Endothelial cell (in vitro differentiated cells): Measurements from ENCODE around the gene VSIG10L. TPM values are rescaled to one million over a fixed set of nuclear protein-coding genes. Genes with fewer than 3 reads are reported as not detected.

Source experiments
- DNase-seq: peaks from one replicate; pipeline ENCODE4 v3.0.0; 2021; ENCODE audit warnings: low spot score
- H3K27ac Mint-ChIP-seq: one replicate; pipeline ENCODE4 v1.8.0; 2021; ENCODE audit warnings: mixed read lengths, inconsistent platforms; ENCODE audit not compliant: unreplicated experiment
- H3K27me3 Mint-ChIP-seq: one replicate; pipeline ENCODE4 v1.8.0; 2021; ENCODE audit warnings: mild to moderate bottlenecking, moderate library complexity, mixed read lengths, inconsistent platforms; ENCODE audit not compliant: unreplicated experiment
- H3K36me3 Mint-ChIP-seq: one replicate; pipeline ENCODE4 v1.8.0; 2021; ENCODE audit warnings: mild to moderate bottlenecking, low read depth, mixed read lengths, inconsistent platforms; ENCODE audit not compliant: unreplicated experiment
- H3K4me1 Mint-ChIP-seq: one replicate; pipeline ENCODE4 v1.8.0; 2021; ENCODE audit warnings: mild to moderate bottlenecking, mixed read lengths, inconsistent platforms; ENCODE audit not compliant: unreplicated experiment
- H3K4me3 Mint-ChIP-seq: one replicate; pipeline ENCODE4 v1.8.0; 2021; ENCODE audit warnings: mild to moderate bottlenecking, mixed read lengths, inconsistent platforms; ENCODE audit not compliant: unreplicated experiment
- H3K9me3 Mint-ChIP-seq: one replicate; pipeline ENCODE4 v1.8.0; 2021; ENCODE audit warnings: mixed read lengths, inconsistent platforms; ENCODE audit not compliant: unreplicated experiment
- CTCF ChIP-seq: fragments of 200-600 bp; sonication (generic); IDR thresholded peaks from one replicate; pipeline ENCODE4 v1.5.0; 2021; ENCODE audit warnings: antibody characterized with exemption; ENCODE audit not compliant: unreplicated experiment
- total RNA-seq: library from RNA; stranded (reverse); fragmentation: NEBNext Ultra II Directional; extraction: Animal tissue kit (Norgen Biotek cat#: 25700); gene quantifications from one replicate; pipeline ENCODE4 v1.2.1, GENCODE V29; 2021; ENCODE audit not compliant: unreplicated experiment

The VSIG10L gene
- total RNA-seq, 1 donor from 2014 or later, result 5.9 TPM

- Mint-ChIP-seq H3K9me3 (no peaks in the 10 kb centered on the region), H3K27me3 (peaks cover 8% of the 10 kb centered on the region), H3K27ac (no peak overlapping the region), H3K4me3 (no peak overlapping the region), H3K36me3 (peaks cover 11% of the 10 kb centered on the region), H3K4me1 (peaks cover 12% of the 10 kb centered on the region)
- TF ChIP-seq CTCF, result no peak
- DNase-seq, result no peak
Observed at GRCh38 chr19:51352783-51353360, 10.9 kb upstream of the VSIG10L start.

GRCh38 chr19:51351266-51351990 is 9.5 kb upstream of the VSIG10L start:
- Mint-ChIP-seq H3K4me1 (peaks cover 12% of the 10 kb centered on the region), H3K9me3 (no peaks in the 10 kb centered on the region), H3K27me3 (peaks cover 8% of the 10 kb centered on the region), H3K27ac (no peak overlapping the region), H3K36me3 (peaks cover 11% of the 10 kb centered on the region), H3K4me3 (peak overlapping the region; percentile 40)
- DNase-seq, result no peak
- TF ChIP-seq CTCF, result no peak

- peaks cover 10% of the 10 kb centered on the region for H3K27me3 Mint-ChIP-seq
- no peak for DNase-seq
- H3K27ac Mint-ChIP-seq, result no peak overlapping the region
- no peak overlapping the region for H3K4me3 Mint-ChIP-seq
- peaks cover 7% of the 10 kb centered on the region for H3K4me1 Mint-ChIP-seq
- H3K9me3 Mint-ChIP-seq, result no peaks in the 10 kb centered on the region
- no peak for TF ChIP-seq CTCF
- H3K36me3 Mint-ChIP-seq, result peaks cover 21% of the 10 kb centered on the region
Observed at GRCh38 chr19:51347209-51347928, 5.4 kb upstream of the VSIG10L start.

GRCh38 chr19:51346742-51347141 is 4.8 kb upstream of the VSIG10L start:
- Mint-ChIP-seq H3K27me3 (peaks cover 8% of the 10 kb centered on the region), H3K4me1 (peaks cover 10% of the 10 kb centered on the region), H3K27ac (no peak overlapping the region), H3K4me3 (no peak overlapping the region), H3K36me3 (peaks cover 15% of the 10 kb centered on the region), H3K9me3 (no peaks in the 10 kb centered on the region)
- no peak for DNase-seq
- no peak for TF ChIP-seq CTCF

GRCh38 chr19:51345076-51345620 is 3.2 kb upstream of the VSIG10L start:
- H3K4me1 Mint-ChIP-seq, result peaks cover 14% of the 10 kb centered on the region
- H3K27me3 Mint-ChIP-seq, result peaks cover 10% of the 10 kb centered on the region
- no peak overlapping the region for H3K4me3 Mint-ChIP-seq
- peaks cover 17% of the 10 kb centered on the region for H3K36me3 Mint-ChIP-seq
- H3K9me3 Mint-ChIP-seq, result no peaks in the 10 kb centered on the region
- no peak for DNase-seq
- no peak for TF ChIP-seq CTCF
- H3K27ac Mint-ChIP-seq, result no peak overlapping the region
